Dedifferentiated amniotic fluid mesenchymal stem cell (primary cell): Measurements from ENCODE around the gene SFMBT1.
A peak's percentile ranks its signal among the peaks of the same experiment; 100 is the strongest.

Experiments
- DNase-seq: peaks from one replicate; pipeline ENCODE4 v3.0.0-alpha.2; 2016; ENCODE audit errors: extremely low spot score

The SFMBT1 gene

GRCh38 chr3:52990637-52991036, 55.2 kb downstream of the SFMBT1 start:
- DNase-seq = no peak

- DNase-seq = no peak
Measured at GRCh38 chr3:52986938-52987337, 58.9 kb downstream of the SFMBT1 start.

GRCh38 chr3:52986049-52986448, 59.8 kb downstream of the SFMBT1 start:
- no peak for DNase-seq

- no peak for DNase-seq
Measured at GRCh38 chr3:52983828-52984227, 62.0 kb downstream of the SFMBT1 start.

- DNase-seq = no peak
Measured at GRCh38 chr3:52983336-52983807, 62.5 kb downstream of the SFMBT1 start.

GRCh38 chr3:52982839-52983238, 63.0 kb downstream of the SFMBT1 start:
- no peak for DNase-seq

GRCh38 chr3:52979190-52979983, 66.5 kb downstream of the SFMBT1 start:
- DNase-seq = no peak

- no peak for DNase-seq
Measured at GRCh38 chr3:52978109-52978754, 67.6 kb downstream of the SFMBT1 start.

- no peak for DNase-seq
Measured at GRCh38 chr3:52973806-52974205, 72.1 kb downstream of the SFMBT1 start.

- DNase-seq = no peak
Measured at GRCh38 chr3:52971895-52972294, 74.0 kb downstream of the SFMBT1 start.

- DNase-seq = no peak
Measured at GRCh38 chr3:52967398-52967797, 78.5 kb downstream of the SFMBT1 start.

GRCh38 chr3:52962160-52962559, 83.7 kb downstream of the SFMBT1 start:
- no peak for DNase-seq

- DNase-seq = no peak
Measured at GRCh38 chr3:52959773-52960172, 86.1 kb downstream of the SFMBT1 start.

- DNase-seq = no peak
Measured at GRCh38 chr3:52939600-52939999, 106.3 kb downstream of the SFMBT1 start.

- peak; percentile 64 for DNase-seq
Measured at GRCh38 chr3:52934630-52935530, 111.0 kb downstream of the SFMBT1 start.

- no peak for DNase-seq
Measured at GRCh38 chr3:52931889-52932288, 114.0 kb downstream of the SFMBT1 start.

GRCh38 chr3:52931328-52931727, 114.5 kb downstream of the SFMBT1 start:
- no peak for DNase-seq

- no peak for DNase-seq
Measured at GRCh38 chr3:52930748-52931147, 115.1 kb downstream of the SFMBT1 start.

- no peak for DNase-seq
Measured at GRCh38 chr3:52926554-52926953, 119.3 kb downstream of the SFMBT1 start.

GRCh38 chr3:52925405-52926313, 120.2 kb downstream of the SFMBT1 start:
- DNase-seq = no peak

- DNase-seq = no peak
Measured at GRCh38 chr3:52923963-52924362, 121.9 kb downstream of the SFMBT1 start.
